Pancreas (tissue), 10 donors: ENCODE results near the gene ETV5. TPM values are rescaled to one million over a fixed set of nuclear protein-coding genes. Genes with fewer than 3 reads are reported as not detected.

Experiments
- ATAC-seq, 4 donors: fragments of 200-7000 bp; cut with Tn5 transposase; one replicate each; pipeline versions ENCODE4 v1.8.0 to v1.9.1; 2020; ENCODE audit warnings: mild to moderate bottlenecking in 4 of 4, moderate library complexity in 4 of 4
- DNase-seq, 6 donors: peaks; one replicate each; pipeline ENCODE4 v3.0.0-alpha.2; 2020
- FAIRE-seq: peaks from 2 replicates; lab custom pipeline; 2012; peaks lifted over from hg19 to GRCh38; lab: Jason Lieb, UNC
- H3K27ac ChIP-seq, 4 donors: fragments of 200-600 bp; sonication (generic); 1 replicate in 3 of 4; 2 replicates in 1 of 4; pipeline versions ENCODE4 v1.5.0 to v1.8.0; 2020
- H3K27me3 ChIP-seq, 4 donors: fragments of 200-600 bp; one replicate each; pipeline ENCODE4 v1.8.0; 2021
- H3K36me3 ChIP-seq, 3 donors: fragments of 200-600 bp; sonication (generic) in 1 of 3; one replicate each; pipeline versions ENCODE4 v1.5.0 to v1.8.0; 2020 to 2021
- H3K4me1 ChIP-seq, 3 donors: fragments of 200-600 bp; one replicate each; pipeline ENCODE4 v1.8.0; 2021
- H3K4me3 ChIP-seq, 4 donors: fragments of 200-600 bp; sonication (generic) in 2 of 4; one replicate each; pipeline versions ENCODE4 v1.5.0 to v1.8.0; 2020 to 2021
- H3K9me3 ChIP-seq, 4 donors: fragments of 200-600 bp; one replicate each; pipeline ENCODE4 v1.8.0; 2021
- WGBS, 2 donors: extraction: QIAGEN DNeasy Blood & Tissue Kit; methylation state at CpG; one replicate each; pipeline ENCODE4 v1.1.7; 2013; 5-methylcytosine and 5-hydroxymethylcytosine counted together
- intact Hi-C, 3 donors: fragments of 100-400 bp; cut with DNase I; formaldehyde crosslinking; loops; one replicate each; pipeline versions ENCODE4 v1.11.1 to v1.14.2; 2022
- polyA plus RNA-seq, 2 donors: library from polyadenylated mRNA; stranded (reverse); fragments of 200-250 nt; gene quantifications; one replicate each; pipeline ENCODE4 v1.2.3, GENCODE V29; 2013
- total RNA-seq, 6 donors: library from RNA; stranded (reverse); fragmentation: NEBNext Ultra II Directional in 4 of 6; extraction: Animal tissue kit (Norgen Biotek cat#: 25700) in 4 of 6; gene quantifications; one replicate each; pipeline versions ENCODE4 v1.2.1 to v1.2.4, GENCODE V29; 2021 to 2023
- TF ChIP-seq, protein P1 (sequence below), 4 donors: fragments of 200-600 bp; sonication (generic) in 3 of 4; IDR thresholded peaks; one replicate each; pipeline versions ENCODE4 v1.5.0 to v1.8.0; 2021; ENCODE audit warnings: antibody characterized with exemption in 4 of 4
- donor health status: healthy with polysubstance abuse.
- donor health status: DM: no; HTN: no; CAD: no; lungs with moderate emphysema.
- donor health status: DM: no; HTN: no; CAD: no.
- donor health status: control.
- donor health status: control.
- donor health status: Bipolar disorder and iron deficiency.
- donor health status: DM: yes; HTN: yes; CAD: no.
- donor health status: DM: no; HTN: no; CAD: no.
- donor health status: DM: no; HTN: no; CAD: no.
- donor health status: DM: yes; HTN: yes; CAD: no.

ETV5 gene
- total and polyA plus RNA-seq, 8 donors: 12.2 to 58.5 (median 24.9) TPM

DNA sequence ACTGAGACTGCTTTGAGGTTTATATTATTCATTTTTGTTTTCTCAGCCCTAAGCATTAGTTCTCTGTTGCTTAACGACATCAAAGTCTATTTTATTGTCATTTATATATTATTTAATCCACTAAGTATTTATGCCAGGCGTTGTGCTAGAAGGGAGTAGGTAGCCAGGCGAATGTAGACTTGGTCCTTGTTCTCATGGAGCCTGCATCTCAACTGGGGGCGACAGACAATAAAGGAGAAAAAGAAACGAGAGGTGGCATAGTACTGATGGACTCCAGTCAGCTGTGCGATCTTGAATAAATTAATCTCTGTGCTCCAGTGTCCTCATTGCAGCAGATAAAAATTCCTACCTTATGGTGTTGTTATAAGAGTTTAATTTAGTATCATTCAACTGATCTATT is 49.7 kb downstream of the ETV5 start:
- WGBS, 2 donors: 89 to 93% methylated on average over 6 of the region's 6 CpGs
- DNase-seq (no peak), FAIRE-seq (no peak), ATAC-seq (no peak)
- Histone ChIP-seq H3K4me1 (no peaks in the 10 kb centered on the region), H3K4me3 (no peak overlapping the region), H3K27me3 (no peaks in the 10 kb centered on the region), H3K27ac (no peak overlapping the region), H3K36me3 (peaks cover 0 to 41% (median 0%) of the 10 kb centered on the region in 3 donors), H3K9me3 (no peaks in the 10 kb centered on the region)
- TF ChIP-seq, protein P1, sequence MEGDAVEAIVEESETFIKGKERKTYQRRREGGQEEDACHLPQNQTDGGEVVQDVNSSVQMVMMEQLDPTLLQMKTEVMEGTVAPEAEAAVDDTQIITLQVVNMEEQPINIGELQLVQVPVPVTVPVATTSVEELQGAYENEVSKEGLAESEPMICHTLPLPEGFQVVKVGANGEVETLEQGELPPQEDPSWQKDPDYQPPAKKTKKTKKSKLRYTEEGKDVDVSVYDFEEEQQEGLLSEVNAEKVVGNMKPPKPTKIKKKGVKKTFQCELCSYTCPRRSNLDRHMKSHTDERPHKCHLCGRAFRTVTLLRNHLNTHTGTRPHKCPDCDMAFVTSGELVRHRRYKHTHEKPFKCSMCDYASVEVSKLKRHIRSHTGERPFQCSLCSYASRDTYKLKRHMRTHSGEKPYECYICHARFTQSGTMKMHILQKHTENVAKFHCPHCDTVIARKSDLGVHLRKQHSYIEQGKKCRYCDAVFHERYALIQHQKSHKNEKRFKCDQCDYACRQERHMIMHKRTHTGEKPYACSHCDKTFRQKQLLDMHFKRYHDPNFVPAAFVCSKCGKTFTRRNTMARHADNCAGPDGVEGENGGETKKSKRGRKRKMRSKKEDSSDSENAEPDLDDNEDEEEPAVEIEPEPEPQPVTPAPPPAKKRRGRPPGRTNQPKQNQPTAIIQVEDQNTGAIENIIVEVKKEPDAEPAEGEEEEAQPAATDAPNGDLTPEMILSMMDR (IDR thresholded peaks at IDR 0.05): no peak
- intact Hi-C loops: no loop called here

DNA sequence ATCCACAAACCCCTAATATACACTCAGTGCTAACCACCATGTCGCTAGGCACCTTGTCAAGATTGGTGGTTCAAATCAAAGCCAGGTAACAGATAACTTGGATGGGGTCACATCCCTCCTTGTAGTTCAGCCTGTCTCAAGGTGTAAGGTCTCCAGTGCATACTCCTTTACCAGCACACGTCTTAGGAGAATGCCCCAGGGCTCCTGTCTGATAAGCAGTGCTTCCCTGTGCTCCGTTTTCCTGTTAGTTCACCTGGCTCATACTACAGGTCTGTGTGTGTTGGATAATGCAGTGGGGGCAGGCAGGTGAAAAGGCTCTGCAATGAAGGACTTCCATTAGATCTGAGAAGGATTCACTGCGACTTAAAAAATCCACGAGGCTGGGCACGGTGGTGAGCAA is 50.7 kb downstream of the ETV5 start:
- intact Hi-C loops: no loop called here
- ATAC-seq (no peak), DNase-seq (no peak), FAIRE-seq (no peak)
- no peaks in the 10 kb centered on the region for H3K9me3 ChIP-seq
- no peak overlapping the region for H3K4me3 ChIP-seq
- H3K4me1 ChIP-seq: no peaks in the 10 kb centered on the region
- no peak overlapping the region for H3K27ac ChIP-seq
- H3K36me3 ChIP-seq: peaks cover 0 to 46% (median 0%) of the 10 kb centered on the region in 3 donors
- H3K27me3 ChIP-seq: no peaks in the 10 kb centered on the region
- TF ChIP-seq, protein P1 (IDR thresholded peaks at IDR 0.05): no peak
- WGBS, 2 donors: 91 to 93% methylated on average over 6 of the region's 6 CpGs

DNA sequence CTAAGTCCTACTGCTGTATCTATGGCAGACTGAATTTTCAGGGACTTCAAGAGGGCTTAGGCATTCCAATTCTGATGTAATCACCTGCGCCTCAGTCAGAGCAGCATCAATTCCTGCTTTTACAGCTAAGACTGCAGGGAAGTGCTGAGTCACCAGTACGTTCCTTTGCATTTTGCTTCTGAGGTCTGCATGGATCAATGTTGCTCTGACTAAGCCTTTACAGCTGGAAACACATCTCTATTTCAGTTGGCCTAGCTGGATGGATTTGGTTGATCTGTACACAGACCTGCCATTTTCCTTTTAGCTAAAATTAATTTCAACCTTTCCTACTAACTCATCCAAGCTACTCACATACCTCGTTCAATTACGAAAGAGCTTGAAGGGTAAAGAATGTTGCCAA is 51.3 kb downstream of the ETV5 start:
- no peak for DNase-seq
- no peak for FAIRE-seq
- Histone ChIP-seq H3K27me3 (no peaks in the 10 kb centered on the region), H3K4me3 (no peak overlapping the region), H3K9me3 (no peaks in the 10 kb centered on the region), H3K4me1 (no peaks in the 10 kb centered on the region), H3K27ac (no peak overlapping the region), H3K36me3 (peaks cover 0 to 46% (median 0%) of the 10 kb centered on the region in 3 donors)
- intact Hi-C loops: no loop called here
- WGBS, 2 donors: 89 to 95% methylated on average over 4 of the region's 4 CpGs
- ATAC-seq: no peak
- TF ChIP-seq, protein P1 (IDR thresholded peaks at IDR 0.05): no peak

DNA sequence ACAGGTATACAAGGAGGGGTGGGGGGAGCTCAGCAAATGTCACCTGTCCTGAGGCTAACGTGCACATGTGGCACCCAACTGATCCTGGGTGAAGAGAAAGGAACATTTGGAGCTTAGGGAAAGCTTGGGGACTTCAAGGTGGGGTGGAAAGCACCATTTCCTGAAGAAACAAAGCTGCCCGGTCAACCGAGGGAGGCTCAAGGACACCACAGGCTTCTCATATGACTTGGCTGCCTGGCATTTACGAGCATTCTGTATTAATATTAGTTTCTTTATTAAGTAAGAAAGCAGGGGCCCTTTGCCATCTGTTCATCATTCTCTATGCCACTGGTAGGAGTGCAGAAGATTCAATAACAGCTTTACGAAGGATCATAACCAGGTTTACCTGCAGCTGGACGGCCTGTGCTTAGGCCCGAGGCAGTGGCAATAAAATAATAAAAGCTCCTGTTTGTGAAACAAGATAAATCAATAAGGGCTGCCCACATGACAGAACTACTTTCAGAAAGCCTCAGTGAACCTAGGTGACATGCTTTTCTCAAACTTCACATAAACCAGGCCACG is 54.0 kb downstream of the ETV5 start:
- WGBS, 2 donors: 63 to 65% methylated on average over 8 of the region's 8 CpGs
- Histone ChIP-seq H3K4me1 (no peaks in the 10 kb centered on the region), H3K36me3 (peaks cover 0 to 51% (median 7%) of the 10 kb centered on the region in 3 donors), H3K27me3 (no peaks in the 10 kb centered on the region), H3K27ac (peak overlapping the region in 2 of 4 donors; percentile 15 to 28), H3K4me3 (no peak overlapping the region), H3K9me3 (no peaks in the 10 kb centered on the region)
- DNase-seq (no peak), ATAC-seq (peak in 1 of 4 donors; percentile 26), FAIRE-seq (no peak)
- TF ChIP-seq, protein P1 (IDR thresholded peaks at IDR 0.05): no peak
- intact Hi-C loops: no loop called here
